B cell (primary cell): ENCODE results near the gene RGS19. TPM values are rescaled to one million over a fixed set of nuclear protein-coding genes. Genes with fewer than 3 reads are reported as not detected.

Source experiments
- ATAC-seq: fragments of 200-7000 bp; cut with Tn5 transposase; one replicate; pipeline ENCODE4 v1.10.0; 2021; ENCODE audit warnings: low read depth, mild to moderate bottlenecking, moderate number of reproducible peaks, moderate library complexity
- CTCF ChIA-PET: fragments of 350-600 bp; sonication (Branson Sonifier 250); formaldehyde crosslinking; loops from one replicate; lab custom pipeline; 2021; ENCODE audit warnings: antibody characterized with exemption, inconsistent platforms; lab: Charles Lee
- POLR2A ChIA-PET: fragments of 350-600 bp; sonication (Branson Sonifier 250); formaldehyde crosslinking; loops from one replicate; lab custom pipeline; 2021; ENCODE audit warnings: antibody characterized with exemption; lab: Charles Lee
- DNase-seq: peaks from one replicate; pipeline ENCODE4 v3.0.0; 2013
- H2AFZ ChIP-seq: 2 replicates; pipeline ENCODE4 v1.6.1; 2012; ENCODE audit warnings: mild to moderate bottlenecking, low read depth, low read length; ENCODE audit not compliant: insufficient read depth, poor library complexity, severe bottlenecking
- H3K27ac ChIP-seq, 2 donors: 1 replicate in 1 of 2; 2 replicates in 1 of 2; pipeline ENCODE4 v1.5.1; 2012 to 2013; ENCODE audit warnings: low read length in 2 of 2, mild to moderate bottlenecking in 2 of 2, moderate library complexity in 1 of 2
- H3K27me3 ChIP-seq, 4 experiments: fragments of 200-600 bp in 1 of 4; sonication (generic) in 1 of 4; replicated peaks in 1 of 4; 1 replicate in 2 of 4; 2 replicates in 2 of 4; pipeline versions ENCODE4 v1.6.1 to v1.7.0; 2013 to 2016; ENCODE audit warnings: low read length in 3 of 4, mild to moderate bottlenecking in 2 of 4, mixed read lengths in 1 of 4, moderate library complexity in 1 of 4; ENCODE audit not compliant: insufficient read depth in 4 of 4, control insufficient read depth in 3 of 4; ENCODE audit errors: control extremely low read depth in 1 of 4
- H3K36me3 ChIP-seq, 2 experiments: replicated peaks in 1 of 2; 1 replicate in 1 of 2; 2 replicates in 1 of 2; pipeline versions ENCODE4 v1.6.1 to v1.7.1; 2013; ENCODE audit warnings: low read length in 1 of 2; ENCODE audit not compliant: insufficient read depth in 2 of 2, control insufficient read depth in 1 of 2; ENCODE audit errors: control extremely low read depth in 1 of 2, extremely low read depth in 1 of 2
- H3K4me1 ChIP-seq, 2 donors: fragments of 200-600 bp in 1 of 2; sonication (generic) in 1 of 2; 1 replicate in 1 of 2; 2 replicates in 1 of 2; pipeline versions ENCODE4 v1.5.1 to v1.6.1; 2013 to 2017; ENCODE audit warnings: low read length in 2 of 2; ENCODE audit not compliant: control insufficient read depth in 2 of 2, insufficient read depth in 2 of 2
- H3K4me2 ChIP-seq: replicated peaks from 2 replicates; pipeline ENCODE3; 2012; ENCODE audit warnings: mild to moderate bottlenecking, low read depth, low read length; ENCODE audit not compliant: poor library complexity, severe bottlenecking
- H3K4me3 ChIP-seq, 5 experiments: fragments of 200-600 bp in 1 of 5; sonication (generic) in 1 of 5; 1 replicate in 3 of 5; 2 replicates in 2 of 5; pipeline versions ENCODE4 v1.5.1 to v1.7.0; 2011 to 2016; ENCODE audit warnings: low read length in 4 of 5, mild to moderate bottlenecking in 4 of 5, low read depth in 2 of 5, control low read depth in 1 of 5, moderate library complexity in 1 of 5; ENCODE audit not compliant: insufficient read depth in 1 of 5; ENCODE audit errors: control extremely low read depth in 1 of 5, extremely low read depth in 1 of 5
- H3K79me2 ChIP-seq: fragments of 200-600 bp; sonication (generic); one replicate; pipeline ENCODE4 v1.6.0; 2016; ENCODE audit warnings: low read length; ENCODE audit not compliant: control insufficient read depth, insufficient read depth
- H3K9ac ChIP-seq: fragments of 200-600 bp; sonication (generic); 2 replicates; pipeline ENCODE4 v1.6.1; 2017; ENCODE audit warnings: mild to moderate bottlenecking, low read length, moderate library complexity
- H3K9me3 ChIP-seq, 3 donors: one replicate each; pipeline versions ENCODE4 v1.6.1 to v1.7.1; 2013; ENCODE audit warnings: low read length in 2 of 3; ENCODE audit not compliant: control insufficient read depth in 2 of 3, insufficient read depth in 1 of 3; ENCODE audit errors: control extremely low read depth in 1 of 3
- H4K20me1 ChIP-seq: 2 replicates; pipeline ENCODE4 v1.6.0; 2012; ENCODE audit warnings: mild to moderate bottlenecking, low read length; ENCODE audit not compliant: insufficient read depth, control insufficient read depth, poor library complexity, severe bottlenecking
- H3K27ac Mint-ChIP-seq: one replicate; pipeline ENCODE4 v1.8.0; 2021; ENCODE audit warnings: mixed read lengths
- H3K27me3 Mint-ChIP-seq: one replicate; pipeline ENCODE4 v1.8.0; 2021; ENCODE audit warnings: mixed read lengths
- H3K4me1 Mint-ChIP-seq: one replicate; pipeline ENCODE4 v1.8.0; 2021; ENCODE audit warnings: mixed read lengths
- H3K4me3 Mint-ChIP-seq: one replicate; pipeline ENCODE4 v1.8.0; 2021; ENCODE audit warnings: mixed read lengths
- H3K9me3 Mint-ChIP-seq: one replicate; pipeline ENCODE4 v1.8.0; 2022; ENCODE audit warnings: mixed read lengths; ENCODE audit not compliant: insufficient read depth
- CTCF ChIP-seq: fragments of 200-600 bp; IDR thresholded peaks from one replicate; pipeline ENCODE4 v1.8.0; 2022; ENCODE audit warnings: antibody characterized with exemption, mild to moderate bottlenecking
- EZH2 ChIP-seq: IDR thresholded peaks from 2 replicates; pipeline ENCODE4 v1.6.1; 2012; ENCODE audit warnings: borderline replicate concordance, low read depth, mild to moderate bottlenecking, moderate library complexity, low read length; ENCODE audit not compliant: insufficient read depth, poor library complexity, severe bottlenecking
- WGBS: methylation state at CpG from one replicate; pipeline ENCODE4 v1.1.5; 2013; ENCODE audit warnings: missing lambda C conversion rate; ENCODE audit not compliant: insufficient coverage; 5-methylcytosine and 5-hydroxymethylcytosine counted together
- intact Hi-C: fragments of 100-400 bp; cut with micrococcal nuclease; formaldehyde crosslinking; loops from one replicate; pipeline ENCODE4 v1.10.0; 2022
- polyA plus RNA-seq: library from polyadenylated mRNA; depleted of rRNA; stranded (reverse); fragments of >200 nt; gene quantifications from 2 replicates; pipeline ENCODE4 v1.2.3, GENCODE V29; 2012
- total RNA-seq, 2 donors: library from RNA; stranded (reverse); fragments of 120-200 nt in 1 of 2; gene quantifications; 1 replicate in 1 of 2; 2 replicates in 1 of 2; pipeline versions ENCODE4 v1.2.3 to v1.2.4, GENCODE V29; 2013 to 2022

RGS19 gene
- total and polyA plus RNA-seq, 2 donors (not counting 1 experiment from before 2014, with no cell fraction given): 69.4 to 203 TPM

- H3K9me3 Mint-ChIP-seq: no peaks in the 10 kb centered on the region
- intact Hi-C loops: no loop called here
- peaks cover 0 to 18% (median 0%) of the 10 kb centered on the region in 3 donors for H3K9me3 ChIP-seq
- no peak overlapping the region for H3K4me3 ChIP-seq
- H3K4me1 Mint-ChIP-seq: peaks cover 12% of the 10 kb centered on the region
- no peaks in the 10 kb centered on the region for H4K20me1 ChIP-seq
- POLR2A ChIA-PET: interaction anchor here (0.6 kb wide), 1 partner anchor 8 kb away, joined by 3 read pairs; no protein-coding TSS in a partner anchor
- H3K27ac Mint-ChIP-seq: no peak overlapping the region
- H3K27me3 Mint-ChIP-seq: peaks cover 29% of the 10 kb centered on the region
- no peak overlapping the region for H3K4me2 ChIP-seq
- H3K9ac ChIP-seq: no peak overlapping the region
- H3K27me3 ChIP-seq: peaks cover 0 to 73% (median 29%) of the 10 kb centered on the region in 4 experiments
- TF ChIP-seq CTCF (no peak), EZH2 (no peak)
- CTCF ChIA-PET: interaction anchor here (1.6 kb wide), 1 partner anchor 68 kb away, joined by 5 read pairs; no protein-coding TSS in a partner anchor
- 94% methylated on average over 6 of the region's 10 CpGs for WGBS
- no peaks in the 10 kb centered on the region for H3K79me2 ChIP-seq
- H3K27ac ChIP-seq: no peak overlapping the region
- no peak overlapping the region for H3K4me3 Mint-ChIP-seq
- ATAC-seq: no peak
- DNase-seq: no peak
- no peak overlapping the region for H2AFZ ChIP-seq
- peaks cover 12 to 14% of the 10 kb centered on the region in 2 donors for H3K4me1 ChIP-seq
- H3K36me3 ChIP-seq: no peaks in the 10 kb centered on the region
Measured at GRCh38 chr20:64052326-64052722, 27.0 kb downstream of the RGS19 start.

- H3K9ac ChIP-seq: no peak overlapping the region
- DNase-seq (no peak), ATAC-seq (no peak)
- ChIA-PET CTCF (interaction anchor here (1.6 kb wide), 1 partner anchor 69 kb away, joined by 5 read pairs; no protein-coding TSS in a partner anchor), POLR2A (no interaction called here)
- Mint-ChIP-seq H3K27me3 (peaks cover 35% of the 10 kb centered on the region), H3K4me1 (peaks cover 10% of the 10 kb centered on the region), H3K27ac (no peak overlapping the region), H3K4me3 (no peak overlapping the region), H3K9me3 (no peaks in the 10 kb centered on the region)
- 90% methylated on average over 14 of the region's 15 CpGs for WGBS
- H2AFZ ChIP-seq: no peak overlapping the region
- TF ChIP-seq EZH2 (no peak), CTCF (no peak)
- peaks cover 0 to 73% (median 31%) of the 10 kb centered on the region in 4 experiments for H3K27me3 ChIP-seq
- no peaks in the 10 kb centered on the region for H4K20me1 ChIP-seq
- intact Hi-C loops: no loop called here
- H3K4me1 ChIP-seq: peaks cover 9 to 11% of the 10 kb centered on the region in 2 donors
- H3K36me3 ChIP-seq: no peaks in the 10 kb centered on the region
- H3K4me2 ChIP-seq: no peak overlapping the region
- H3K27ac ChIP-seq: no peak overlapping the region
- H3K79me2 ChIP-seq: no peaks in the 10 kb centered on the region
- H3K9me3 ChIP-seq: peaks cover 0 to 18% (median 0%) of the 10 kb centered on the region in 3 donors
- H3K4me3 ChIP-seq: no peak overlapping the region
Measured at GRCh38 chr20:64051561-64052325, 27.6 kb downstream of the RGS19 start.
